H1 (cell line): Measurements from ENCODE around the gene POLR2L. TPM values are rescaled to one million over a fixed set of nuclear protein-coding genes. Genes with fewer than 3 reads are reported as not detected.

Source experiments
- CTCF ChIP-seq, 3 experiments: IDR thresholded peaks; 1 replicate in 2 of 3; 2 replicates in 1 of 3; pipeline versions ENCODE4 v1.5.1 to v1.6.1; 2011; ENCODE audit warnings: low read length in 3 of 3, mild to moderate bottlenecking in 3 of 3, inconsistent platforms in 2 of 3, low read depth in 1 of 3, moderate library complexity in 1 of 3; ENCODE audit not compliant: insufficient read depth in 1 of 3; ENCODE audit errors: control extremely low read depth in 1 of 3
- EZH2 ChIP-seq: fragments of 200-600 bp; sonication (generic); IDR thresholded peaks from 2 replicates; pipeline ENCODE4 v1.7.1; 2012; ENCODE audit warnings: low read depth, mild to moderate bottlenecking, moderate library complexity, low read length, inconsistent platforms; ENCODE audit not compliant: severe bottlenecking
- GABPA ChIP-seq: IDR thresholded peaks from 2 replicates; pipeline ENCODE4 v1.6.1; 2011; ENCODE audit warnings: mild to moderate bottlenecking, low read length, moderate library complexity, borderline replicate concordance; ENCODE audit not compliant: insufficient read depth
- KDM4A ChIP-seq: IDR thresholded peaks from one replicate; pipeline ENCODE4 v1.7.1; 2012; ENCODE audit warnings: low read depth, mild to moderate bottlenecking, moderate library complexity, low read length, inconsistent platforms; ENCODE audit not compliant: severe bottlenecking
- SP1 ChIP-seq: IDR thresholded peaks from 2 replicates; pipeline ENCODE4 v1.6.1; 2011; ENCODE audit warnings: low read depth, low read length
- TCF12 ChIP-seq: IDR thresholded peaks from 2 replicates; pipeline ENCODE4 v1.6.1; 2011; ENCODE audit warnings: low read depth, mild to moderate bottlenecking, low read length
- ZNF274 ChIP-seq: IDR thresholded peaks from 2 replicates; pipeline ENCODE4 v1.7.0; 2012; ENCODE audit warnings: low read length, borderline replicate concordance; ENCODE audit errors: extremely low read depth
- polyA plus RNA-seq, 7 experiments: library from polyadenylated mRNA; depleted of rRNA in 3 of 7; stranded (reverse) in 5 of 7; unstranded in 2 of 7; fragments of >200 nt in 5 of 7; fragments of 200-250 nt in 2 of 7; gene quantifications; 1 replicate in 5 of 7; 2 replicates in 1 of 7; 4 replicates in 1 of 7; pipeline versions ENCODE4 v1.2.1 to v1.2.3, GENCODE V29; 2011 to 2013; ENCODE audit warnings: missing spikeins in 2 of 7, mixed read lengths in 2 of 7
- total RNA-seq: library from RNA; stranded (reverse); fragmentation: NEBNext Ultra II Directional; extraction: Animal tissue kit (Norgen Biotek cat#: 25700); gene quantifications from 2 replicates; pipeline ENCODE4 v1.2.1, GENCODE V29; 2021
- TF ChIP-seq, protein P1 (sequence below): IDR thresholded peaks from 2 replicates; pipeline ENCODE4 v1.6.1; 2011; ENCODE audit warnings: low read length, improper control_type of control experiment

Gene POLR2L
- total and polyA plus RNA-seq, 2 of the 8 experiments (the other 6 are each of a cell fraction or from before 2014, with no cell fraction given): 140 to 151 TPM

DNA sequence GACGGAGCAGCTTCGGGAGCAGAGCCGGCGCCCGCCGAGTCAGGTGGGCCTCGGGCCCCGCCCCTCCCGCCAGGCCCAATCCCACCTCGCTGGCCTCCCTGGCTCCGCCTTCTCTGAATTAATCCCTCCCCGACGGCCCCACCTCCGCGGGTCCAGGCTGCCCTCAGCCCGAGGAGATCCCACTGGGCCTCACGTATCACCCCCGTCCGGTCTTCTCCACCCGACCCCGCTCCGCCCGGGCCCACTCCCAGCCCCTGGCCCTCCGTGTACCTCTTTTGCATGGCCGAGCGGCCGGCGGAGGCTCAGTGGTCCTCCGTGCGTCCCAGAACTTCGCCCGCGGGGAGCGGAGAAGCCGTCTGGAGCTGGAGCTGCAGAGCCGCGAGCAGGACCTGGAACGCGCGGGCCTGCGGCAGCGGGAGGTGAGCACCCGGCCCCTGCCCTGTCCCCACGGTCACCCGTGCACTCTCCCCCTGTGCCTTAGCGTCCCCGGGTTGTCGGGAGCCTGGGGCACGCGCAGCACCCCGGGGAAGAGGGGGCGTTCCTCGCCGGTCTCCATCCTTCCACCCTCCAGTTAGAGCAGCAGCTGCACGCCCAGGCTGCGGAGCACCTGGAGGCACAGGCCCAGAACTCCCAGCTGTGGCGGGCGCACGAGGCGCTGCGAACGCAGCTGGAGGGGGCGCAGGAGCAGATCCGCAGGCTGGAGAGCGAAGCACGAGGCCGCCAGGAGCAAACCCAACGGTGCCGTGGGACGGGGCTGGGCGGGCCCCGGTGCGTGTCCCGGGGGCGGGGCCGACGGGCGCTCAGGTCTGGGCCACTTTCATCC is 11.8 kb downstream of the POLR2L start (continued):
- peak in 1 of 3 experiments; percentile 12; a peak in 1 of 4 replicates for TF ChIP-seq CTCF (IDR thresholded peaks at IDR 0.05; ENCODE audit: control extremely low read depth in 1 of 3, insufficient read depth in 1 of 3, low read depth in 1 of 3, low read length in 3 of 3)
- 0 out of 2 replicates have a peak, but pooled peaks have one; percentile 14 for TF ChIP-seq GABPA
- no peak for TF ChIP-seq ZNF274
- TF ChIP-seq SP1: 0 out of 2 replicates have a peak, but pooled peaks have one; percentile 47
- peak; percentile 68 for TF ChIP-seq KDM4A
- TF ChIP-seq, protein P1, sequence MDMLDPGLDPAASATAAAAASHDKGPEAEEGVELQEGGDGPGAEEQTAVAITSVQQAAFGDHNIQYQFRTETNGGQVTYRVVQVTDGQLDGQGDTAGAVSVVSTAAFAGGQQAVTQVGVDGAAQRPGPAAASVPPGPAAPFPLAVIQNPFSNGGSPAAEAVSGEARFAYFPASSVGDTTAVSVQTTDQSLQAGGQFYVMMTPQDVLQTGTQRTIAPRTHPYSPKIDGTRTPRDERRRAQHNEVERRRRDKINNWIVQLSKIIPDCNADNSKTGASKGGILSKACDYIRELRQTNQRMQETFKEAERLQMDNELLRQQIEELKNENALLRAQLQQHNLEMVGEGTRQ: peak; percentile 73
- no peak for TF ChIP-seq TCF12
- peak; percentile 50 for TF ChIP-seq EZH2
